Measurements from ENCODE around the gene SLC7A9.
"Not testable (repeated sequence)": the region's sequence is repeated elsewhere in the genome, so short reads cannot be mapped to it uniquely, and the experiment has no call there.

SLC7A9 gene

DNA sequence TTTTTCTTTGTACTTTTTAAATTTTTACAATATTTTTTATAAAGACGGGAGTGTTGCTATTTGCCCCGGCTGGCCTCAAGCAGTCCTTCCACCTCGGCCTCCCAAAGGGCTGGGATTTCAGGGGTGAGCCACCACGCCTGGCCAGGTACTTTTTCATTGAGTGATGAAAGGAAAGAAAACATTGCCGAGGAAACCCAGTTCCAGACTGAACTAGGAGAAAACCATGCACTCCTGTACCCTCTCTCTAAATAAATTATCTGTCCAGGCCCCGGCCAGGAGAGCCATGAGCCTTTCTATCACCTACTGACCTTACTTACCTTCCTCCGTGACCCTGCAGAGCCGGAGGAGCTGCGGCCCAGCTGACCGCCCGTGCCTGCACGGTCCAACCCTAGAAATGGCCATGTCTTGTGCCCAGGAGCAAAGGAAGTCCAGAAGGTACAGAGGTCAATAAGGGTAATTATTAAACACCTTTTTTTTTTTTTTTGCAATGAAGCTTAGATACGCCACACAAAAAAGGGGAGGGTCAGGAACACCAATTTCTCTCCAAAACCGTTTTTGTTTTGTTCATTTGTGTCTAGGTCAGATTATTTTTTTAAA lies at the start of gene SLC7A9:
Gene SLC7A9, minus strand, starts transcription at position 399 of the 597 bp plus-strand sequence. CDS start 1,233 bp downstream, outside the sequence.
- DNase-seq = no peak

DNA sequence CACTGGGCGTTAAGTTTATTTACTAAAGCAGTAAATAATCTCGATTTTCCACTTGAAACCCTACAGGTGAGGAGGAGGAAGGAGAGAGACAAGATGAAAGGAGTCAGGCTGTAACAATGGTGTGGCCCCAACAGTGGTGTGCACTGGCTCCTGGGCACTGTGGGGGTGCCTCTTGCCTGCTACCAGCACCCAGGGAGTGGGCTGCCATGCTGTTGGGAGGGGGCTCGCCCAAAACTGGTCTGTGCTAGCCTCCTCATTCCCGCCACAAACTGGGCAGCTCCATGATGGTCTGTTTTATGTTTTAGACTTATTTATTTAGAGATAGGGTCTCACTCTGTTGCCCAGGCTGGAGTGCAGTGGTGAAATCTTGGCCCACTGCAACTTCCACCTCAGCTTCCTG lies 49.8 kb upstream of the SLC7A9 start:
- DNase-seq = no peak

DNA sequence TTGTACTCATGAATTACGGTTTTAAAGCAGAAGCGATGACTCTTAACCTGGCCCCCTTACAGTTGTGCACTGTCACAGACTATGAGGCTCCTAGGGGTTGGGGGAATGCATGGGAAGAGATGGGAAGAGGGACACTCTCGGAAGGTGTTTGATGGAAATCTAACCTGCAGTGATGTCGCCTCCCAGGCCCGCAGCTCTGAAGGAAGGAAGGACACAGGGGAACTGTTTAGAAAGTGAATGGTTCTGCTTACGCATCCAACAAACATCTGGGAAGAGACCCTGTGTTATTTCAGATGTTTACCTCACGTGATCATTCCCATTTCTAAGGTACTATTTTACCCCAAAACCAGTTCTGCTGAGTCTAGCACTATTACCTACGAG lies 48.0 kb upstream of the SLC7A9 start:
- DNase-seq = no peak

DNA sequence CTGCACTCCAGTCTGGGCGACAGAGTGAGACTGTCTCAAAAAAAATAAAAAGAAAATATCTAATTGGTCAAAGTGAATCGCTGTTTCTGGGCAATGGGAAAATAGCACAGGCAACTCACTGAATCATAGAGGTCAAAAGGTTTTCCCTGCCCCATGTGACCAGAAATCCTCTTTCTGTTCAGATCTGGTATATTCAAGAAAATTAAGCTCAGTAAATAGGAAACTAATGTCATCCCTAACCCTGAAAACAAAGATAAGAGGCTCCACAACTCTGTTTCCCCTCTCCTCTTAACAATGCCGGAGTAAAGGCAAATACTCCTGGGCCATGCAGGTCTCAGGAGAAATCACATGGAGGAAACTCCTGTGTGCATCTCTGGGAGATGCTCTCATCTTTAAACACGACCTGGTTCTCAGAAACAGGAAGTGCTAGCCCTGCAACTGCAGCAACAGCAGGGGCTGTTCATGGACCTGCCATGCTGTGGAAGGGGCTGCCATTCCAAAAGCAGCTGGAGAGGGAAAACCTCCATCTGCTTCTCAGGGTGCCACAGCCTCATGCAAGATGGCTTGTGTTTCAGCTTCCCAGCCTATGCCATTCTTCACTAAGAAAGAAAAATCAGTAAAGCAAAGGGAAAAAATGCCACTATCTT lies 47.5 kb upstream of the SLC7A9 start:
- DNase-seq = no peak

DNA sequence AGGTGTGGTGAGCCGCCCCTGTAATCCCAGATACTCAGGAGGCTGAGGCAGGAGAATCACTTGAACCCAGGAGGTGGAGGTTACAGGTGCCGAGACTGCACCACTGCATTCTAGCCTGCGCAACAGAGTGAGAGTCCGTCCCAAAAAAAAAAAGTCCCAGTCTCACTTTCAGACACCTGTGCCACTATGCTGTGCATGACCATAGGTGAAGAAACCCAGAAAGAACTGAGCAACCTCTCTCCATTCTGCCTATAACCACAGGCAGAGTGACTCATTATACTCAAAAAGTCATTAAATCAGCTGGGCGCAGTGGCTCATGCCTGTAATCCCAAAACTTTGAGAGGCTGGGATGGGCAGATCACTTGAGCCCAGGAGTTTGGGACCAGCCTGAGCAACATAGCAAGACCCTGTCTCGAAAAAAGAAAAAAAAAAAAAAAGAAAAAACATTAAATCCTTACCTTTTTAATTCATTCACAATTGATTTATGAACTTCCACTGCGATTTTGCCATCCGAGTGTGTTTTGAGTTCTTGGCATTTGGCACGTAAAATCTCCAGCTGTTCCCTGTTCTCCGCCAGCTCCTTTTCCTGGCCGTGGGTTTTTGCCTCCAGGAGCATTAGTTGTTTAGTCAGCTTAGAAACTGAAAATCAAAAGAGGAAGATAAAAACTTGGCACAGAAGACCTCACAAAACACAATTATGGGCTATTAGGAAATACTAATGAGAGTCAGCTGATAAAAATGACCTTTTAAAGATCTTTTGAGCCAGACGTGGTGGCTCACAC lies 45.5 kb upstream of the SLC7A9 start:
- DNase-seq = no peak

DNA sequence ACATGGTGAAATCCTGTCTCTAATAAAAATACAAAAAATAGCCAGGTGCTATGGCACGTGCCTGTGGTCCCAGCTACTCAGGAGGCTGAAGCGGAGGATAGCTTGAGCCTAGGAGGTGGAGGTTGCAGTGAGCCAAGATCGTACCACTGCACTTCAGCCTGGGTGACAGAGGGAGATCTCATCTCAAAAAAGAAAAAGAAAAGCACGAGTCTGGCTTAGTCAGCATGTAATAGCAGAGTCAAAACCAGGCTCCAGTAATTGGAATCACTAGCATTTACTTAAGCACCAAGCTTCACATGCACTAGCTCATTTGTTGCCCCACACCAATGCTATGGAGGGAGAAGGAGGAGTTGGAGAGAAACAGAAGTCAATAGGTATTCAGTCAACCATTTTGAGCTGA lies 41.9 kb upstream of the SLC7A9 start:
- DNase-seq = no peak

DNA sequence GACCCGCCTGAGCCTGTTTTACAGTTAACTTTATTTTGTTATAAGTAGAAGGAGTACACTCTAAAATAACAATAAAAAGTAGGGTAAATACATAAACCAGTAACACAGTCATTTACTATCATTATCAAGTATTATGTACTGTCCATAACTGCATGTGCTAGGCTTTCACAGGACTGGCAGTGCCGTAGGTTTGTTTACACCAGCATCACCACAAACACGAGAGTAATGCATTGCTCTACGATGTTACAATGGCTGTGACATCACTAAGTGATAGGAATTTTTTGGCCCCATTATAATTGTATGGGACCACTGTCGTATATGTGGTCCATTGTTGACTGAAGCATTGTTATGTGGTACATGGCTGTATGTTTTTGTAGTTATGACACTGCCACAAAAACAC lies 41.3 kb upstream of the SLC7A9 start:
- no peak for DNase-seq

DNA sequence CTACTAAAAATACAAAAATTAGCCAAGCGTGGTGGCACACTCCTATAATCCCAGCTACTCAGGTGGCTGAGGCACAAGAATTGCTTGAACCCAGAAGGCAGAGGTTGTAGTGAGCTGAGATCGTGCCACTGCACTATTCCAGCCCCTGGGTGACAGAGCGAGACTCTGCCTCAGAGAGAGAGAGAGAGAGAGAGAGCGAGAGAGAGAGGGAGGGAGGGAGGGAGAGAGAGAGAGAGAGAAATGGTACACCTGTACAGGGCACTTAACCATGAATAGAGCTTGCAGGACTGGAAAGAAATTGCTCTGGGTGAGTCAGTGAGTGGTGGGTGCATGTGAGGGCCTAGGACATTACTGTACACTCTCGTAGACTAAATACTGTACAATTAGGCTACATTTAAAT lies 40.5 kb upstream of the SLC7A9 start:
- DNase-seq = no peak

DNA sequence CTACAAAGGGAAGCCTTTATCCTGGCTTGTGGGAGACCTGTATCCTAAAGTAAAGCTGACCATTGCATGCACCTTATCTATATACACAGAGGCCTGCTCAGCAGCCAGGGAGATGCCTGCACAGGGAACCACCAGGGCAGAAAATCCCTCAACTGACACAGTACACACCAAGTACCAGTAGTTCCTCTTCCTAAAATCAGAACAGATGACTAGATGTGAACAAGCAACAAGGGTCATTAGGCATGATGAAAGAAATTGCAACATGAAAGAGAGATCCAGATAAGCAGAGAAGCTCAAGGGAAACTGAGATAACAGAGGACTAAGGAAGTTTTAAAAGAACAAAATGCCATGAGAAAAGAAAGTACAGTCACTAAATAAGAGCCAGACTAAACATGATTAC lies 39.7 kb upstream of the SLC7A9 start:
- no peak for DNase-seq

DNA sequence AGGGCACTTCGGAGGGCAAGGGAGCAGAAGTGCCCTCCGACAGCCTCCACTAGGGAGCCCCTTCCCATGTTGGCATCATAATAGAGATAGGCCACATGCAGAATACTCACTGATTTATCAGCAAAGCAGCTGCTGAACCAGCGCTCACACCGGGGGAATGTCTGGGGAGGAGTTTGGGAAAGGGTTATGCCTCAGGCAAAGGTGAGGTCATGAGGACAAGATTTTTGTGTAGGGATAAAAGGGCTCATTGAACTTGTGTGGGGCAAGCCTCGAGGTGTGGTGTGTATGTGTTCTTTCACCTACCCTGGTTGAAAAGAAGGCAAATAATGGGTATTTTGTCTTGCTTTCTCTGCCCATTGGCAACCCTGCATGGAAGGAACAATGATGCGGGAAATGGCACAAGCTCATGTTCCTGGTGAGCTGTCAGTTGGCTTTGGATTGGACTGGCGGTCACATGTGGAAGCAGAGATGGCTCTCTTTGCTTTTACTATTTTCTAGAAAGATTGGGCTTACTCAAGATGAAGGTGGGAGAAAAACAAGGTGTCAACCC lies 39.1 kb upstream of the SLC7A9 start:
- no peak for DNase-seq

DNA sequence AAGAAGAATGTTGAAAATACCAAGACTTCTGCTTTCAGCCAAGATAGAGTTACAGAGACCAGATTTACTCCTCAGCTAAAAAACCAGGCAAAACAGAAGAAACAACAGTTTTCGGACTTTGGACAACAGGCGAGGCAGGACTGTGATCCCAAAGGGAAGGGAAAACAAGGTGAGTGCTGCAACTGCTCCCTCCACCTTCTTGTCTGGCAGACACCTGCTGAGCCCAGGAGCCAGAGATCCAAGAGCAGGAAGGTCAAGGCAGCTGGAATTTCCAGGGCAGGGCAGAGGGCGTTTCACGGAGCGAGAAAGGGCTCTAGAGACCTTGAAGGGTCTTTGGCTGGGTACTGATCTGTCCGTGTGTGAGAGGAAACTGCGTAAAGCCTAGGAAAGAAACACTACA lies 32.9 kb upstream of the SLC7A9 start:
- no peak for DNase-seq

DNA sequence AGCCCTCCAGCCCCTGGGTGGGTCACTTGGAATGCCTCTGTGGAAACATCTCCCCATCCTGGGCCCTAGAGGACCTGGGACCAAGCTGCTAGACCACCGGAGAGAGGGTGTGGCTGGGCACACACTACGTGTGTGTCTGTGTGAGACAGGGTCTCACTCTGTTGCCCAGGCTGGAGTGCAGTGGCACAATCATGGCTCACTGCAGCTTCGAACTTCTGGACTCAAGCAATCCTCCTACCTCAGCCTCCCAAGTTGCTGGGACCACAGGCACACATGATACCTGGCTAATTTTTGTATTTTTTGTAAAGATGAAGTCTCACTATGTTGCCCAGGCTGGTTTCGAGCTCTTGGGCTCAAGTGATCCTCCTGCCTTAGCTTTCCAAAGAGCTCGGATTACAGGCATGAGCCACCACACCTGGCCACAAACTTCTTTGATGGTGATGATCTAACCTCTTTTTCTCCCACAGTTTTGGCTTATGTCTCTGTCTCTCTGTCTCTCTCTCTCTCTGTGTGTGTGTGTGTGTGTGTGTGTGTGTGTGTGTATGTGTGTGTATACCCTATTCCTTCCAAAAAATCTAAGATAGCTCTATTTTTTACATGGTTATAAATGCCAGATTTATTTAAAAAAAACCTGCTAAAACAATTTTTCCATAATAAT lies 32.1 kb upstream of the SLC7A9 start:
- DNase-seq = no peak

DNA sequence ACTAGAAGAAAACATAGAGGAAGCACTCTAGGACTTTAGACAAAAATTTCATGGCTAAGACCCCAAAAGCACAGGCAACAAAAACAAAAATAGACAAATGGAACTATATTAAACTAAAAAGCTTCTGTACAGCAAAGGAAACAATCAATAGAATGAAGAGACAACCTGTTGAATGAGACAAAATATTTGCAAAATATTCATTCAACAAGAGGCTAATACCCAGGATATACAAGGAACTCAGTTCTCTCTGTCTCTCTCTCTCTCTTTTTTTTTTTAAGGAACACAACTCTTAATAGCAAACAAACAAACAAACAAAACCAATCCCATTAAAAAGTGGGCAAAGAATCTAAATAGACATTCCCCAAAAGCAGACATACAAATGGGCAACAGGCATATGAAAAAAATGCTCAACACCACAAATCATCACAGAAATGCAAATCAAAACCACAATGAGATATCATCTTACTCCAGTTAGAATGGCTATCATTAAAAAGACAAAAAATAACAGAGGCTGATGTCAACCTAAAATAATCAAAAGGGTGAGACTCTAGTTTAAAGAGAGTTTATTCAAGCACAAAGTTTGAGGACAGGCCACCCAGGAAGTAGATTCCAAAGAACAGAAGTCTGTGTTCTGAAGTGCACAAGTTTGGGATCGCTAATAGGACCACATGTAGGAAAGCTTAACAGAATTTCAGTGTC lies 27.1 kb upstream of the SLC7A9 start:
- DNase-seq = no peak

DNA sequence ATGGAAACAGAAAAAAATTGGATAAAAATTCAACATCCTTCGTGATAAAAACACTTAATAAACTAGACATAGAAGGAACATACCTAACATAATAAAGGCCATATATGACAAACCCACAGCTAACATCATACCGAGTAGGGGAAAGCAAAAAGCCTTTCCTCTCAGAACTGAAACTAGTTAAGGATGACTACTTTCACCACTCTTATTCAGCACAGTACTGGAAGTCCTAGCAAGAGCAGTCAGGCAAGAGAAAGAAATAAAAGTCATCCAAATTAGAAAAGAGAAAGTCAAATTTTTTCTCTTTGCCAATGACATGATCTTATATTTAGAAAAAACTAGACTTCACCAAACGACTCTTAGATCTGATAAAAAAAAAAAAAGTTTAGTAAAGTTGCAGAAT lies 25.8 kb upstream of the SLC7A9 start:
- DNase-seq = no peak

DNA sequence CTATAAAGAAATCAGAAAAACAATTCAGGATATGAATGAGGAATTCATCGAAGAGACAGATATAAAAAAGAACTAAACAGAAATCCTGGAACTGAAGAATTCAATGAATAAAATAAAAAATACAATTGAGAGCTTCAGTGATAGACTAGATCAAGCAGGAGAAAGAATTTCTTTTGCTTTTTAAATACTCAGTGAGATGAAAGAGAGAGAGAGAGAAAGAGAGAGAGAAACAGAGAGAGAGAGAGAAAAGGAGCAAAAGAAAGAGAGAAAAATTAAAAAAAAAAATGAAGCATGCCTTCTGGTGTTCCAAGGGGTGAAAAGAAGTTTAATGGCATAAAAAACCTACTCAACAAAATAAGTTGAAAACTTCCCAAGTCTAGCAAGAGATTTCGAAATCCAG lies 22.0 kb upstream of the SLC7A9 start:
- no peak for DNase-seq

DNA sequence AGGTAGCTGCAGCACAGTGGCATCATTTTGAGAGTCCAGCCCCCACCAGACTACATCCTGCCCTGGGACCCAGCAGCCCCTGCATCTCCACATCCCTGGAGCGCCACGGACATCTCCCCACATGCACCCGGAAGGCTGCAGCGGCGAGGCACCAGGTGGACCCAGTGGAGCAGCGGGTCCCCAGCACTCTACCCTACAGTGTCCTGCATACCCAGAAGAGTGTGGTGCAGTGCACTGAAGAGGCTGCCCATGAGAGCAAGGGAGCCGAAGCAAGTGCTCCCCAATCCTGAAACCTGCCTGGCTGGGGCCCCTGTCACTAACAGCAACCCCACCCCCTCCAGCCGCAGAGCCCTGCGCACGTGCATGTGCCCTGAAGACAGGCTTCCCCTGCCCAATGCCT lies 21.3 kb upstream of the SLC7A9 start:
- DNase-seq = no peak

DNA sequence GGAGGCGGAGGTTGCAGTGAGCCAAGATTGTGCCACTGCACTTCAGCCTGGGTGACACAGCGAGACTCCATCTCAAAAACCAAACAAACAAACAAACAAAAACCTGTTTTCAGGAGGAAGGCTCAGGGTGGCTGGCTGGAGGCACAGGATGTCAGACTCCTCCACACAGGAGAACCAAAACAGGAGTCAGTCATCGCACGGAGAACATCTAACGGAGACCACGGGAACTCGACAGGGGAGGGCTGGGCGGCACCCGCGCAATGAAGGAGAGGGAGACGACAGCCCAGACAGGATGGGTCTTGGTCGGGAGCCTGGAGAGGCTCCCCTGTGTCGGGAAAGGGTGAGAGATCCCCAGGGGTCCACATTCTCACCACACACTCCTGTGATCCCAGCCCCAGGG lies 20.8 kb upstream of the SLC7A9 start:
- no peak for DNase-seq

DNA sequence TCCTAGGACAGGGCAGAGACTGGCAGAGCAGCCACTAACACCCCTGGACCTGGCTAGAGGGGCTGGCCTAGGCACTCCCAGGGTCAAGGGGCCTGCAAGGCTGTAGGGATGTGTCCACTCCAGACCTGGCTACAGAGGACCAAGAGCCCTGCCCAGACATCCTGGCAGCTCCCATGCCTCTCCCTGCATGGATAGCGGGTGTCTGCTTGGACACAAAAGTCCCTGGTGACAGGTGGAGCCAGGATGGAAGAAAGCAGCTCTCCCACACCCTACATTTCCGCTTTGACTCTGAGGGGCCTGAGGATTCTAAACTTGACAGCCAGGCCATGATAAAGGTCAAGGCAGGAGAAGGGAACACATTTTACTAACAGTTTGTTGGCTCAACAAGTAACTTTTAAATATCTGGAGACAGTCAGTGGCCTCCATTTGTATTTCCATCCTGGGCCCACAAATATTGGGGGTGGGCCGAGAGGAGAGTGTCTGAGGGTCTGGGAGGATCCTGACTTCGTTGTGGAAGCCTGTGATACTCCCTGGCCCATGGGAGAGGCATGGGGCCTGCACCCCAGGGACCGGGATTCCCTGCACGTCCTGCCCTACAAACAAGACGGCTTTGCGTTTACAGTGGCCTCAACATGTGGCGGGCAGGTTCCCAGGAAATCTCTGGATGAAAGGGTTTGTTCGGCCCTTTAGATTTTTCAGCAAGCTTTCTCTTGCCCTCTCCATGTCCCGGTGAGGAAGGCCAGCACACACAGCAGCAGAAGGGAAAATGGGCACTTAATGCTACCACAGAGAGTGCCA lies 19.8 kb upstream of the SLC7A9 start:
- no peak for DNase-seq

DNA sequence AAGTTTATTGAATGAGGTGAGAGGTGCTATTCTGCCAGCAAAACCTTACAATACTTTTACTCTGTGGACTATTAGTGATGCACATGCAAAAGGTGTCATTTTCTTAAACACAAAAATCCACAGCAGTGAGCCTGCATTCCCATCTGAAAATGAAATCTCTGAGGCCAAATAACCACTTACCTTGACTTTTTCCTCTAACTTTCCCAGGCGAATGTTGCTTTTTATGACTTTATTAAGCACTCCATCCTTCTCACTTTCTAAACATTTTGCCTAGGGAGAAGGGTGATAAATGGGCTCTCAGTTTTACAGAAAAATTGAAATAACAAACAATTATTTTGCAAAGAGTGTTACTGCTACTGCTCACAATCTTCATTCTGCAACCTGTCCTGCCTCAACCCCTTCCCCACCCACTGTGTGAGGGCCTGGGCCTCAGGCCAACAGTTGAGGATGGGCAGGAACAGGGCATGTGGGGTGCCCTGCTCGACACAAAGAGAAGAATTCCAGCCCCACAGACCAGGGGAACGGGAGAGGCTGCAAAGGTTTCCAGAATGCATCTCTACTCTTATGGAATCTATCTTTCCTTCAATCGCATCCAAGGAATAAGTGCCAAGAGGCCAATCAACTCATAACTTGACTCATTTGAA lies 18.1 kb upstream of the SLC7A9 start:
- no peak for DNase-seq

DNA sequence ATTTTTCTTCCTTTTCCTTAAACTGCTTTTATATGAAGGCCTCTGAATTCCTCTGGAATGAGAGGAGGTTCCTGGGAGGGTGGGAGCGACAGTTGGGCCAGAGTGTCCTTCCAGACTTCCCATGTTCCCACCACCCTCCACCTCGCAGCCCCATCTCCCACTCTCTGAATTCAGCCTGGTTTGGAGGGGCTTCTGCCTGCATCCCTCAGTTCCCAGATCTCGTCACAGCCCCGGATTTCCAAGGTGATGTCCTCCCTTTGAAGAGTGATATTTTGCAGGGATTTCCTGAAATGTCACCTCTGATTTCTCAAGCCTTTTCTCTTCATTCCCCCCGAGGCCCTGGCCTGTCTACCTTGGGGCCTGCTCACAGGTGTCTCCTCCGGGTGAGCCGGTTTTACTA lies 16.7 kb upstream of the SLC7A9 start:
- no peak for DNase-seq

DNA sequence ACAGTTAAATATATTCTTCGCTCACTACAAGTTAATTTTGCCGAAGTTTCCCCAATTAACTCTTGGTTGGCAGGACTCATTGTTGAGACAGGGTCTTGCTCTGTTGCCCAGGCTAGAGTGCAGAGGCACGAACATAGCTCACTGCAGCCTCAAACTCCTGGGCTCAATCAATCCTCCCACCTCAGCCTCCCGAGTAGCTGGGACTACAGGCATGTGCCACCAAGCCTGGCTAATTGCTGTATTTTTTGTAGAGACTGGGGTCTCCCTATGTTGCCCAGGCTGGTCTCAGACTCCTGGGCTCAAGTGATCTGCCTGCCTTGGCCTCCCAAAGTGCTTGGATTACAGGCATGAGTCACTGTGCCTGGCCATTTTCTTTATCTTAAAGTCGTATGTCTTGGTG lies 15.7 kb upstream of the SLC7A9 start:
- DNase-seq = not testable (repeated sequence)

DNA sequence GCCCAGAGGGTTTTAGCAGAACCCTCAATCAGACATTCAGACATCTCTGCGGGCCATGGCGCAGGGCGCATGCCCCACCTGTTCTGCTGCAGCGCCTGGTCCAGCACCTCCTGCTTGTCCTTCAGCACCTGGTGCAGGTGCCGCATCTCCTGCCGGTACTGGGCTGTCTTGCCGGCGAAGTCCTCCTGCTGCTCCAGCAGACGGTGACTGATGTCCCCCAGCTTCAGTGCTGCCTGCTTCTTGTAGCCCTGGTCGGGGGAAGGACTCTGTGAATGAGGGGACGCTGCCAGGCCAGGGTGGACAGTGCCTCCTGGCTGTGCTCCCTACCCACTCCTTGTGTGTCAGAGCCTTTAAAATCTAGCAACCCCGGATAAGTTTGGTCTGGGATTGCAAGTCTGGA lies 12.2 kb upstream of the SLC7A9 start:
- no peak for DNase-seq
